HepG2 (cell line): ENCODE data around the gene ITGB7. TPM values are rescaled to one million over a fixed set of nuclear protein-coding genes. Genes with fewer than 3 reads are reported as not detected.
A peak's percentile ranks its signal among the peaks of the same experiment; 100 is the strongest.

ENCODE experiments used
- ATAC-seq: fragments of 200-7000 bp; cut with Tn5 transposase; 3 replicates; pipeline ENCODE4 v1.9.1; 2020; ENCODE audit warnings: mild to moderate bottlenecking, moderate library complexity
- BruUV-seq: library from RNA; stranded (reverse); fragments of 400-500 nt; replicated peaks from 2 replicates; lab custom pipeline; 2021; lab: Mats Ljungman, UMichigan
- CTCF ChIA-PET: fragments of 300-600 bp; formaldehyde crosslinking; extraction: SDS; loops from one replicate; lab custom pipeline; 2021; ENCODE audit warnings: low total read pairs, inconsistent platforms, low intra/inter-chr PET ratio; lab: Yijun Ruan, JAX
- POLR2A ChIA-PET: fragments of 350-600 bp; sonication (Branson Sonifier 250); formaldehyde crosslinking; loops from one replicate; lab custom pipeline; 2020; ENCODE audit warnings: antibody characterized with exemption, inconsistent platforms; lab: Yijun Ruan, JAX
- DNase-seq: peaks from one replicate; pipeline ENCODE4 v3.0.0-alpha.2; 2015; ENCODE audit warnings: low spot score
- FAIRE-seq: peaks from 3 replicates; lab custom pipeline; 2011; peaks lifted over from hg19 to GRCh38; lab: Jason Lieb, UNC
- H2AFZ ChIP-seq: one replicate; pipeline ENCODE4 v1.6.1; 2011; ENCODE audit warnings: low read length, inconsistent platforms
- H3K27ac ChIP-seq: fragments of 300-600 bp; 3 replicates; pipeline ENCODE4 v1.8.0; 2011; ENCODE audit warnings: mixed run types, mild to moderate bottlenecking, mixed read lengths, low read length, inconsistent platforms; ENCODE audit not compliant: insufficient read depth; ENCODE audit errors: extremely low read length
- H3K27me3 ChIP-seq, 2 experiments: fragments of 200-600 bp in 1 of 2; 2 replicates in 1 of 2; 3 replicates in 1 of 2; pipeline versions ENCODE4 v1.6.0 to v1.8.0; 2011; ENCODE audit warnings: low read length in 2 of 2, mild to moderate bottlenecking in 2 of 2, moderate library complexity in 2 of 2, inconsistent platforms in 1 of 2; ENCODE audit not compliant: insufficient read depth in 2 of 2, control insufficient read depth in 1 of 2
- H3K36me3 ChIP-seq, 2 experiments: fragments of 200-600 bp in 1 of 2; replicated peaks in 1 of 2; 2 replicates in 1 of 2; 3 replicates in 1 of 2; pipeline versions ENCODE4 v1.5.1 to v1.8.0; 2011; ENCODE audit warnings: low read length in 2 of 2, inconsistent platforms in 1 of 2; ENCODE audit not compliant: insufficient read depth in 2 of 2, control insufficient read depth in 1 of 2
- H3K4me1 ChIP-seq: 2 replicates; pipeline ENCODE4 v1.5.1; 2012; ENCODE audit warnings: low read length, inconsistent platforms; ENCODE audit not compliant: insufficient read depth
- H3K4me2 ChIP-seq: 2 replicates; pipeline ENCODE4 v1.6.0; 2011; ENCODE audit warnings: low read depth, low read length, inconsistent platforms
- H3K4me3 ChIP-seq, 3 experiments: fragments of 200-600 bp in 1 of 3; sonication (generic), shearing (Covaris generic) in 1 of 3; replicated peaks in 1 of 3; 2 replicates each; pipeline ENCODE4 v1.5.1; 2011 to 2016; ENCODE audit warnings: low read length in 3 of 3, inconsistent platforms in 2 of 3, low read depth in 2 of 3, mild to moderate bottlenecking in 2 of 3, control low read depth in 1 of 3, mixed read lengths in 1 of 3; ENCODE audit not compliant: insufficient read depth in 1 of 3
- H3K79me2 ChIP-seq: one replicate; pipeline ENCODE4 v1.6.1; 2011; ENCODE audit warnings: low read length, inconsistent platforms; ENCODE audit not compliant: insufficient read depth
- H3K9ac ChIP-seq: 2 replicates; pipeline ENCODE4 v1.6.0; 2011; ENCODE audit warnings: mild to moderate bottlenecking, low read depth, low read length, inconsistent platforms; ENCODE audit not compliant: insufficient read depth
- H3K9me3 ChIP-seq: 2 replicates; pipeline ENCODE4 v1.5.1; 2012; ENCODE audit warnings: mild to moderate bottlenecking, low read length
- H4K20me1 ChIP-seq: 2 replicates; pipeline ENCODE4 v1.6.0; 2011; ENCODE audit warnings: inconsistent platforms, mild to moderate bottlenecking, low read length, moderate library complexity; ENCODE audit not compliant: insufficient read depth
- CSRNP2 ChIP-seq: sonication (generic); formaldehyde crosslinking; conservative IDR thresholded peaks from 2 replicates; pipeline ENCODE4 v1.8.0; 2022; ENCODE audit warnings: low read depth, missing genetic modification reagents
- NAIF1 ChIP-seq: sonication (generic); formaldehyde crosslinking; IDR thresholded peaks from 2 replicates; pipeline ENCODE4 v1.5.0; 2020; ENCODE audit warnings: mild to moderate bottlenecking, missing genetic modification reagents, borderline replicate concordance
- RARG ChIP-seq: sonication (generic); formaldehyde crosslinking; IDR thresholded peaks from 2 replicates; pipeline ENCODE4 v1.4.0; 2020; ENCODE audit warnings: low read depth, mild to moderate bottlenecking, missing genetic modification reagents
- RELA ChIP-seq: sonication (generic); formaldehyde crosslinking; IDR thresholded peaks from 2 replicates; pipeline ENCODE4 v1.4.0; 2020; ENCODE audit warnings: missing genetic modification reagents
- SMC3 ChIP-seq: IDR thresholded peaks from 2 replicates; pipeline ENCODE4 v1.6.1; 2011; ENCODE audit warnings: low read length, improper control_type of control experiment
- STAG1 ChIP-seq: sonication (generic); formaldehyde crosslinking; IDR thresholded peaks from 2 replicates; pipeline ENCODE4 v1.4.0; 2020; ENCODE audit warnings: missing genetic modification reagents
- TEAD3 ChIP-seq: optimal IDR thresholded peaks from 2 replicates; pipeline ENCODE3; 2016; ENCODE audit warnings: borderline replicate concordance
- U2AF2 ChIP-seq: fragments of 200-400 bp; formaldehyde crosslinking; IDR thresholded peaks from 2 replicates; pipeline ENCODE4 v1.6.1; 2017; ENCODE audit warnings: low read depth, mild to moderate bottlenecking, low read length
- XRCC5 ChIP-seq: fragments of 200-400 bp; formaldehyde crosslinking; optimal IDR thresholded peaks from 2 replicates; pipeline ENCODE3; 2017; ENCODE audit warnings: mild to moderate bottlenecking, low read length
- ZNF446 ChIP-seq: sonication (generic); formaldehyde crosslinking; IDR thresholded peaks from 2 replicates; pipeline ENCODE4 v1.5.0; 2020; ENCODE audit warnings: mild to moderate bottlenecking, missing genetic modification reagents
- ZNF574 ChIP-seq: sonication (generic); formaldehyde crosslinking; IDR thresholded peaks from 2 replicates; pipeline ENCODE4 v1.4.0; 2020; ENCODE audit warnings: missing genetic modification reagents
- ZNF678 ChIP-seq: sonication (generic); formaldehyde crosslinking; IDR thresholded peaks from 2 replicates; pipeline ENCODE4 v1.4.0; 2020; ENCODE audit warnings: mild to moderate bottlenecking, missing genetic modification reagents
- ZNF691 ChIP-seq: sonication (generic); formaldehyde crosslinking; IDR thresholded peaks from 2 replicates; pipeline ENCODE4 v1.4.0; 2020; ENCODE audit warnings: missing genetic modification reagents, low read depth, mild to moderate bottlenecking, borderline replicate concordance
- ZSCAN30 ChIP-seq: sonication (generic); formaldehyde crosslinking; IDR thresholded peaks from 2 replicates; pipeline ENCODE4 v1.5.0; 2020; ENCODE audit warnings: mild to moderate bottlenecking, missing genetic modification reagents
- WGBS: methylation state at CpG from one replicate; pipeline ENCODE4 v1.1.6; 2017; ENCODE audit warnings: low lambda C conversion rate; 5-methylcytosine and 5-hydroxymethylcytosine counted together
- in situ Hi-C: cut with HindIII; loops from 2 replicates; pipeline ENCODE4 v1.10.0; 2017; ENCODE audit warnings: low pct_unique_long_range_greater_than_20kb; ENCODE audit not compliant: extremely low pct_ligation_motif_present
- intact Hi-C: fragments of 100-400 bp; cut with micrococcal nuclease; formaldehyde crosslinking; loops from one replicate; pipeline ENCODE4 v1.10.0; 2022; ENCODE audit not compliant: unreplicated experiment
- polyA plus RNA-seq, 8 experiments: library from polyadenylated mRNA; depleted of rRNA in 3 of 8; stranded (reverse) in 7 of 8; unstranded in 1 of 8; fragments of >200 nt; fragmentation: Illumina TruSeq in 4 of 8; extraction: Trizol in 4 of 8; gene quantifications; 2 replicates each; pipeline versions ENCODE4 v1.2.1 to v1.2.3, GENCODE V29; 2011 to 2016; ENCODE audit warnings: low read depth in 4 of 8, missing spikeins in 1 of 8, mixed read lengths in 1 of 8; ENCODE audit not compliant: insufficient read depth in 1 of 8
- total RNA-seq, 5 experiments: library from RNA; depleted of rRNA; stranded (reverse); fragments of >200 nt; fragmentation: Illumina TruSeq; extraction: Trizol; gene quantifications; 2 replicates each; pipeline ENCODE4 v1.2.3, GENCODE V29; 2016; ENCODE audit warnings: low read depth in 1 of 5

ITGB7 gene
- total and polyA plus RNA-seq, 2 of the 13 experiments (the other 11 are each of a cell fraction or from before 2014, with no cell fraction given): 0.16 to 0.18 TPM

- FAIRE-seq (peak; percentile 21), DNase-seq (no peak), ATAC-seq (peak; percentile 73)
- H3K4me3 ChIP-seq: no peak overlapping the region
- H4K20me1 ChIP-seq: no peaks in the 10 kb centered on the region
- intact Hi-C loops: loop anchor here (5.0 kb wide), 1 partner anchor 41 kb away; a partner anchor contains a TSS
- 83% methylated on average over 11 of the region's 13 CpGs for WGBS
- BruUV-seq: no TSS peak
- no peak overlapping the region for H3K27ac ChIP-seq
- H3K79me2 ChIP-seq: no peaks in the 10 kb centered on the region
- H3K9ac ChIP-seq: no peak overlapping the region
- no peak overlapping the region for H3K4me2 ChIP-seq
- H2AFZ ChIP-seq: no peak overlapping the region
- ChIA-PET CTCF (interaction anchor here (1.0 to 4.4 kb wide), 4 partner anchors 40 to 133 kb away, joined by 3 to 66 read pairs (median 12); a partner anchor contains a TSS), POLR2A (interaction anchor here (1.1 kb wide), 1 partner anchor 83 kb away, joined by 3 read pairs; no protein-coding TSS in a partner anchor)
- in situ Hi-C loops: loop anchor here (5.0 kb wide), 1 partner anchor 76 kb away; no protein-coding TSS in a partner anchor
- H3K36me3 ChIP-seq: no peaks in the 10 kb centered on the region; a peak in 1 of 5 replicates
- peaks cover 38% of the 10 kb centered on the region for H3K4me1 ChIP-seq
- H3K27me3 ChIP-seq: 0 out of 5 replicates have a peak, but pooled peaks cover 0 to 6% of the 10 kb centered on the region in 2 experiments
- H3K9me3 ChIP-seq: no peaks in the 10 kb centered on the region
- TF ChIP-seq CSRNP2 (CRISPR knock-in tag) (no peak), SMC3 (peak; percentile 15; the same call in 1 of the 2 replicates), U2AF2 (no peak), NAIF1 (CRISPR knock-in tag) (no peak), ZNF446 (CRISPR knock-in tag) (no peak), RARG (no peak), ZNF678 (CRISPR knock-in tag) (no peak), ZNF574 (CRISPR knock-in tag) (0 out of 2 replicates have a peak, but pooled peaks have one; percentile 26), ZNF691 (CRISPR knock-in tag) (no peak), ZSCAN30 (CRISPR knock-in tag) (no peak), XRCC5 (peak; percentile 51), TEAD3 (CRISPR knock-in tag) (peak; percentile 31), RELA (CRISPR knock-in tag) (no peak), STAG1 (CRISPR knock-in tag) (peak; percentile 69)
These were observed 4.7 kb upstream of the ITGB7 start for GRCh38 chr12:53211476-53212381.
